COR-L47 (cell line): ENCODE results near the gene ERICH2.
A peak's percentile ranks its signal among the peaks of the same experiment; 100 is the strongest.

Source experiments
- DNase-seq: peaks from one replicate; lab custom pipeline; 2025; lab: John Stamatoyannopoulos, UW

Gene ERICH2

DNA sequence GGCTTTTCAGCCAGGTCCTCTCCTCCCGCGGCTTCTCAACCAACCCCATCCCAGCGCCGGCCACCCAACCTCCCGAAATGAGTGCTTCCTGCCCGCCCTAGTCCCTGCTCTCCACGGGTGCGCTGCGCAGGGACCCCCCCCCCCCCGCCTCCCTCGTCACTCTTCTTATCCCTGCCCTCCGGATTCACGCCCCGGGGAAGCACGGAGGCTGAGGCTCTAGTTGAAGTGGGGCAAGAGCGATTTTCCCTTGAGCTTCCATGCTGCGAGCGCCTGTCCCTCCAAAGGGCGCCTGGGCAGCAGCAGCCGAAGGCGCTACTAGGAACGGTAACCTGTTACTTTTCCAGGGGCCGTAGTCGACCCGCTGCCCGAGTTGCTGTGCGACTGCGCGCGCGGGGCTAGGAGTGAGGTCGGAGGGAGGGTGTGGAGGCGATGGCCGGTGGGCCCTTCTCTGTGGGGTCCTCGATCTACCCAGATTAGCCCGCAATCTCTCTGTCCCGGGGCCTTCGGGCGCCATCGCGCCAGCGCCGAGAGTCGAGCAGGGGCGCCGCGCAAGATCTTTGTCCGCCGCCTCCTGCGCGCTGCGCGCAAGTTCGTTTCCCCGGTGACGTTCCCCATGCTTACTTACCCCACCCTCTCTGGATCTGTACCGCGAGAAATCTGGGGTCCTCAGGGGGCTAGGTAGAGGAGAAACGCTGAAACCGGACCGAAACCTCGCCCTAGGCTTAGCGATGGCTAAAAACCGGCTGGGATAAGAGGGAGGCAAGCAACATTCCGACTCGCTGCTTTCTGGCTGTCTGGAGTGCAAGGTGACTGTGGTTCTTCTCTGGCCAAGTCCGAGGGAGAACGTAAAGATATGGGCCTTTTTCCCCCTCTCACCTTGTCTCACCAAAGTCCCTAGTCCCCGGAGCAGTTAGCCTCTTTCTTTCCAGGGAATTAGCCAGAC is 47.2 kb downstream of the ERICH2 start:
- DNase-seq, result peak; percentile 45

DNA sequence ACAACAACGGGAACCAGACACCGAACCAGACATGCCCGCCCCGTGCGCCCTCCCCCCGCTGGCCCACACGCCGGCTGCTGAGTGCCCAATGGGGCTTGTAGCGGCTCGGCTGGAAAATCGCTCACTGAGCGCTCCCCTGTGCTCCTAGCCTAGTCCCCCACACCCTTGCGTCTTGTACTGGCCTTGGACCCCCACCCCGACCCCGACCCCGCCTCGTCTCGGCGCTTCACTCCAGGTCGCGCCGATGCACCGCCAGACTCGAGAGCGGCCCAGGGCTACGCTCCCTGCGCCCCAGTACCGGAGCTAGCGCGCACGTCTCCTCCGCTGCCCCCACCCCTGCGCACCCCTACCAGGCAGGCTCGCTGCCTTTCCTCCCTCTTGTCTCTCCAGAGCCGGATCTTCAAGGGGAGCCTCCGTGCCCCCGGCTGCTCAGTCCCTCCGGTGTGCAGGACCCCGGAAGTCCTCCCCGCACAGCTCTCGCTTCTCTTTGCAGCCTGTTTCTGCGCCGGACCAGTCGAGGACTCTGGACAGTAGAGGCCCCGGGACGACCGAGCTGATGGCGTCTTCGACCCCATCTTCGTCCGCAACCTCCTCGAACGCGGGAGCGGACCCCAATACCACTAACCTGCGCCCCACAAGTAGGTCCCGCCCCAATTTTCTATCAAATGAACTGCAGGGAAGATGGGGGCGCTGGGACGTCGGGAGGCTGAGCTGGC is 48.0 kb downstream of the ERICH2 start:
- DNase-seq, result peak; percentile 11

DNA sequence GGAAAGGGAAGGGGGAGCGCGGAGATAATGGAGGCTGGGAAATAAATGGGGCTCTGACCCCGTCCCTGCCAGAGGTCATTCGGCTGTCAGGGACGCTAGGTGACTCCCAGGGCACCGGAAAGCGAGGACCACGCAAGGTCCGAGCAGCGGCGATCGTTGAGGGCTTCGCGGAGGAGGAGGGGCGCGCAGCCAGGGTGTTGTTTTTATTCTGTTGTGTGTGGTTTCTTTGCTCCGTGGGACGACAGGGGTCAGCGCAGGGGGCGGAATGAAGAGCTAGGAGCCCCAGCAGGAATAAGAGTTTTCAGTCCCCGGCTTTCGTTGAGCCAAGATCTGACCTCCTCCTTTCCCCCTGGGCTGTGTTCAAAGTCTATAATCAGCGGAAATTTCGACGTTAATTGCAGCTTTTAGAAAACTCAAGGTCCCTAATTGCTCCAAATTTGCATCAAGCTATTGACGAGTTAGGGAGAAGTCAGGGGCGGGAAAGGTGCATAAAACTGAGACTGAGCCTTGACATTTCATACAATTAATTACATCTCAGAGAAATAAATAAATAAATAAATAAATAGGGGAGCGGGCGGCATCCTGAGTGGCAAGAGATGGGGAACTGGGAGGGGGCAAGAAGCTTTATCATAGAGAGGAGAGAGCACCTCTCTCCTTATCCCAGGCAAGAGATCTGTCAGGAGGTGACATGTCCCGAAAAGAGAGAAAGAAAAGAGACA is 48.7 kb downstream of the ERICH2 start:
- DNase-seq, result no peak

DNA sequence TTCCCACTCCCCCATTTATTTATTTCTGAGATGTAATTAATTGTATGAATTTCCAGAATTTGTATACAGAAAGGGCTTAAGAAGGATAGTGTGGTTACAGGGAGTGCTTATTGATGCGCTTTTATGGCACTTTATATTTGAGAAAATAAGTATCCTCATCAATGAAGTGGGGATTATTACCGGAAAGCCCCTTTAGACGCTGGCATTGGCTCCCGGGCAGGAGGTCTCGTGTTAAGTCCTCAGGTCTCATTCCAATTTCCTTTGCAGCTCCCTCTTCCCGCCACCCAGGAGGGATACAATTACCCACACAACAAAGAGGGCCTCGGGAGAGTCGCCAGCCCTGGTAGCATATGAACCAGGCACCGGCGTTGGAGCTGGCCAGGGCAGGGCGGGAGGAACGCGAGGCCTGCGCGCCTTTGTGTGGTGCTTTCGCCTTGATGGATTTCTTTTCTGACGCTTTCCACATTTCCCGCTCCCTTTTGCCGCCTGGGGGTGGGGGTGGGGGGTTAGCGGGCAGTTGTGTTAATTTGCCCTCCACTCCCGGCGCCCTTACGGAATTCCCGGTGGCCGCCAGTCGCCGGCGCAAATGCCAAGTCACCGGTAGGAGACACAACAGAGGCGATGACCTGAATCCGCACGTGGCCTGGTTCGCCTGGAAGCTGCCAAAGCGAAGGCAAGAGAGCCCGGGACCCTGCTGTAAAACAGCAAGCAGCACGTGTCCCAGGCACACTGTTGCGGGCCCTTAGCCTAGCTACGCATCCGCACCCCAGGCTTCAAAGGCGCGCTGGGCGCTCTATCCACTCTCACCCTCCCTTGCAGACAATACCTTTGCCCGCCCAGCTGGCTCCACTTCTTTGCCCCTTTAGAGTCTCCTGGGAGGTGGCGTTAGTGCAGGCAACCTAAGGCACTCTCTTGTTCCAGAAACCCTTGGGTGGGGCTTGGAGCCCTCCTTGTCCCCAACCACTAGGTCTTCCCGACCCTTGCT is 49.8 kb downstream of the ERICH2 start:
- DNase-seq, result no peak

DNA sequence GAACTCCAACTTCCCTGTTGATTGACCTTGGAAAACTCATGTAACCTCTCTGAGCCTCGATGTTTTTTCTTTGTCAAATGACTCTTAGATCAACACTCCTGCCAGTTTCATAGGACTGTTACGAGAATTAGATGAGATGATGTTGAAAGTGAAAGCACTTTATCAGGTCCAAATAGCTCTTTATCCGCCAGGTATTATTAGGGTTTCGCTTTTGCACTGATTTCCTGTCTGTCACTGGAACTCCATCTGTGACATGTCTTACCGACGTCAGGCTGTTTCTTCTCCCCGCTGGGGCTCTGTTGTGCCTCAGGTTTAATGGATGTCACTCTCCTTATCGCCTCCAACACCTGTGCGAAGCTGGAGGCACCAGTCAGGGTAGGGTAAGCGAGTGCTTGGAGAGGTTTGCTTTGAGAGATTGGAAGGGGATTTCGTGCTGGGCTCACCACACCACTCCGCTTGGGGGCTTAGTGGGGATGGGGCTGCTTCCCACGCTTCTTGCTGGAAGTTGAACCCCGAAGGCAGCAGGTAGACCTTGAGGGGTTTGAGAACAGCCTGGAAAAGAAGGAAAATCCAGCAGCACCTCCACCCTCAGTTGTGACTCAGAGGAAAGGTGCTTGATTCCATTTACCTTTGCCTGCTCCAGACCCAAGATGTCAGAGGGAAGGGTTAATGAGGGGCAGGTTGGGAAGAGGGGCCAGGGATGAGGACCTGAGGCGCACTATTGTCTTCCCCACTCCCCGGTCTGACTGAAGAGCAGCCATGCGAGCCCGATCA is 50.8 kb downstream of the ERICH2 start:
- no peak for DNase-seq

DNA sequence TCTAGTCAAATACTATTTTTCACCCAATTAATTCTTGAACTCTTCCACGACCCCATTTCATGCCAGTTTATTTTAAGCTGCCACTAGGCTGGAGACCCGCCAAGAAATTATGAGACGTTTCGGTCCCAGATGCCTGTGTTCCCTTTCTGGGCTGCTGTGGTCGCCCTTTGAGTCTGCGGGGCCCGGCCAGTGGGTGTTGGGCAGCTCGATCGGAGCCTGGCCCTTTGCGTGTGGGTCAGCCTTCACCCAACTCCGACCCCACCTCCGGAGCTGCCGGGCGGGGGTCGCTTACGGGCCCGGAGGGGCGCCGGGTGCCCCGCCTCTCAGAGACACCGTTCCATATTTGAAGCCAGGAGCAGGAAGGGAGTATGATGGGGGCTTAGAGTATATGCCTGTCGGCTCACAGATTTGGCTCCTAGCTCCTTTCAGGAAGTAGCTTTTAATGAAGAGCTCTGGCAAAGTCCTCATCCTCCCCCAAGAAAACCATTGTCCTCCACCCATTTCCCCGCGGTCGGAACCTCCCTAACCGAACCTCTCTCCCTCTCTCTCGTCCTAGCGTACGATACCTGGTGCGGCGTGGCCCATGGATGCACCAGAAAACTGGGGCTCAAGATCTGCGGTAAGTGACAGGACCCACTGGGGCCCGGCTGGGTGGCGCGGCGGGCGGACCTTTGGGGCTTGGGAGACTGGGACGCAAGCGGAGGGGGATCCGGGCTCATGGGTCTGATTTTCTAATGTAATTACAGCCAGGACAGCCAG is 51.5 kb downstream of the ERICH2 start:
- no peak for DNase-seq

DNA sequence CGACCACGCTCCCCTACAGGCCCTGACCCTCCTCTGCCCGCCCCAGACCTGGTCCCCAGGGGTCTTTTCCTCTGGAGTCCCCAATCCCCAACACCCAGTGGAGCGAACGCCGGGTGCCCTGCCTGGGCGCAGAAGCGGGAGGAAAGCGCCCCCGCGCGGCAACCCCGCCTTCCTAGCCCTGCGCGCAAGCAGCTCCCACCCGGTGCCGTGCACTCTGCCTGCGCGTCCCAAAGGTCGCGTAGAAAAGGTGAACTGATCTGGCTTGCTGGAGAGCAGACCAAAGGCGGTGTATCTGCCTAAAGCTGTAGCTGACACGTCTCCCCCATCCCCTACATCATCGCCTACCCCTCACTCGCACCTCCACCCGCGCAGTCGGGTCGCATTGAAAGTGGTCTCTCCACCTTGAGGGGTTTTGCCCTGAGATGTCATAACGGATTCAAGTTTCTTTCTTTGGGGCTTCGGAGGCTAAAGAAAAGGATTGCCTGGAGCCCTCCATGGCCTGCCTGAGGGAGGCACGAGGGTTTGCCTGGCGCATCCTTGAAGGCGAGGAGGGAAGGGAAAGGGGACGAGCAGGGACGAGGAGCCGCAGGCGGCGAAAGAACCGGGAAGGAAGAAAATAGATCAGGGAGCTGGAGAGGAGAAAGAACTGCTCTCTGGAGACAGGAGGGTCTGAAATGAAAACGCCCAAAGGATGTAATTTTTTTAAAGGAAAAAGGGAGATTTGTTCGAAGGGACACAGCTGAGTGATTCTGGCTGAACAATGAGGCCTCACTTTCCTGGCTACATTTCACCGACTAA is 52.3 kb downstream of the ERICH2 start:
- DNase-seq, result no peak

DNA sequence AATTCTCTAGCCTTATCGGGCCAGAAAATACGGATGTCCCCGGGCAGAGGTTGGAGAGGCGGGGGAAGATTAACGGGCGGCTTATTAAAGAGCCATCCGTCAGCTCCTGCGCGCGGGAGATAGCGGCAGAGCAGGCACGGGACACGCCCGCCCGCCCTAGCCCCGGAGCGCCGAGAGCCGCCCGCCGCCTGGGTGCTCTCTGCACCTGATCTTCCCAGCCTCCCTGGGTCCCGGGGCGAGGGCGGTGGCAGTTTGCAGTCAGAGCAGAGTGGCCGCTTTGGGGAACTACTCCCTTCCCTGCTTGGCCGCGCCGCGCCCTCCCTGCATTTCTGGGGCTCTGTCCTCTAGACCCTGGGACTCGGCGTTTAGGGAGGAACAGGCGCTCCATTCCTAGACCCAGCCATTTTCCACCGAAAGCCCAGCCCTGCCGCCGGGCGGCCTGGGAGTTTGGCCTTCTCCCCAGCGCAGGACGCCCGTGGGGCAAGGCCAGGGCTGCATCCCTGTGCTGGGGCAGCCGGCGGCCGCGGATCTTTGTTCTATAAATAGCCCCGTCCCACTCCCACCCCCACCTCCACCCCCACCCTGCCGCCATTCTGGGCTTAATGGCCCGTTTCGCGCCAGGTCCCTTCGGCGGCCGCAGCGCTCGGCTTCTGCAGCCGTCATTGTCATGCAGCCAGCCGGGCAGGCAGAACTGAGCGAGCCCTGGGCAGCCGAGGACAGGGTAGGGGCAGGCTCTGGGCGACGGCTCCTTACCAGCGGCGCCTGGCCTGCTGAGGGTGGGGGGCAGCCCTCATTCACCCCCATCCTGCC is 53.1 kb downstream of the ERICH2 start:
- DNase-seq, result no peak

DNA sequence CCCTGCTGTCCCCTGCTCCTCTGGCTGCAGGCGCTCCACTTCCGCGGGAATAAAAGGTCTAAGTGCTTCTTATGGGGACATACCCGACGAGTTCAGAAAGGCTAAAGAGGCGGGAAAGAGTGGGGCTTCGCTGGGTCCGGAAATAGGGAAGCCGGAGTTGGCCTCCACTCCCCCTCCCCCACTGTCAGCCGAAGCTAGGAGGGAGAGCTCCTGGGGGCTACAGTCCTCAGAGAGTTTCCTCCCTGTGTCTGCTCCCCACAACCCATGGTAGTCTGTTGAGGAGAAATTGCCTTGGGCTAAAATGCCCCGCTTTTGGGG is 53.7 kb downstream of the ERICH2 start:
- no peak for DNase-seq

DNA sequence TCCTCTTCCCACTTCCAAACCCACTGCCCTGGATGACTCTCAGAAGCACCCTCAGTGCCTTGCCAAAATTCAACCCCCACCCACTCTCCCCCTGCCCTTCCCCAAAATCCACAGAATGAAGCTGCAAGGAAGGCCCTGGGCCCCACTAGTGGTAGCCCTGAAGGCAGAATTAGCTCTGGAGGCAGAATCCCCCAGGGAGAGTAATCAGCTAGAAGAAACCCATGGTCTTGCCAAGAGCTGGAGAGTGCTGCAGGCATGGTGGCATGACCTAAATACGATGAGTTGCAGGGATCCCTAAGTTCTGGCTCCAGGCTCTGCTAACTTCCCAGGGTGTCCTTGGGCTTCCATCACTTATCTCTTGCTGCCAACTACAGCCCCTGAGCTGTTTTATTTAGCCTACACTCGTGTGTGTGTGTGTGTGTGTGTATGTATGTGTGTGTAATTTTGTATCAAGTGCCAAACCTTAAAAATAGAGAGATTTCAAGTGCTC is 54.4 kb downstream of the ERICH2 start:
- DNase-seq, result no peak

DNA sequence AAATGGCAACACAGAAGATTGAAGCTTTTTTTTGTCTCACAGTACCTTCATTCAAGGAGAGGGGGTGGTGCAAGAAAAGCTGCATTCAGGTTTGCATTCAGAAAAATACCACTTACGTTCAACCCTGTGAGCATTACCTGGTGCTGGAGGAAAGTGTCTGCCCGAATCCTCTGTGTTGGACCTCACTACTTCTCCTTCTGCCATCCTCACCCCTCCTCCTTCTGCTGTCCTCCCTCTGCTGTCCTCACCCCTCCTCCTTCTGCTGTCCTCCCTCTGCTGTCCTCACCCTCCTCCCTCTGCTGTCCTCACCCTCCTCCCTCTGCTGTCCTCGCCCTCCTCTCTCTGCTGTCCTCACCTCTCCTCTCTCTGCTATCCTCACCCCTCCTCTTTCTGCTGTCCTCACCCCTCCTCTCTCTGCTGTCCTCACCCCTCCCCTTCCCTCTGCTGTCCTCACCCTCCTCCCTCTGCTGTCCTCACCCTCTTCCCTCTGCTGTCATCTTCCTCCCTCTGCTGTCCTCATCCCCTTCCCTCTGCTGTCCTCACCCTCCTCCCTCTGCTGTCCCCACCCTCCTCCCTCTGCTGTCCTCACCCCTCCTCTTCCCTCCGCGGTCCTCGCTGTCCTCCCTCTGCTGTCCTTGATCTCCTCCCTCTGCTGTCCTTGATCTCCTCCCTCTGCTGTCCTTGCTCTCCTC is 57.8 kb downstream of the ERICH2 start:
- no peak for DNase-seq

DNA sequence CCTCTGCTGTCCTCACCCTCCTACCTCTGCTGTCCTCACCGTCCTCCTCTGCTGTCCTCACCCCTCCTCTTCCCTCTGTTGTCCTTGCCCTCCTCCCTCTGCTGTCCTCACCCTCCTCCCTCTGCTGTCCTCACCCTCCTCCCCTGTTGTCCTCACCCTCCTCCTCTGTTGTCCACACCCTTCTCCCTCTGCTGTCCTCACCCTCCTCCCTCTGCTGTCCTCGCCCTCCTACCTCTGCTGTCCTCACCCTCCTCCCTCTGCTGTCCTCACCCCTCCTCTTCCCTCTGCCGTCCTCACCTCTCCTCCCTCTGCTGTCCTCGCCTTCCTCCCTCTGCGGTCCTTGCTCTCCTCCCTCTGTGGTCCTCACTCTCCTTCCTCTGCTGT is 58.3 kb downstream of the ERICH2 start:
- no peak for DNase-seq

DNA sequence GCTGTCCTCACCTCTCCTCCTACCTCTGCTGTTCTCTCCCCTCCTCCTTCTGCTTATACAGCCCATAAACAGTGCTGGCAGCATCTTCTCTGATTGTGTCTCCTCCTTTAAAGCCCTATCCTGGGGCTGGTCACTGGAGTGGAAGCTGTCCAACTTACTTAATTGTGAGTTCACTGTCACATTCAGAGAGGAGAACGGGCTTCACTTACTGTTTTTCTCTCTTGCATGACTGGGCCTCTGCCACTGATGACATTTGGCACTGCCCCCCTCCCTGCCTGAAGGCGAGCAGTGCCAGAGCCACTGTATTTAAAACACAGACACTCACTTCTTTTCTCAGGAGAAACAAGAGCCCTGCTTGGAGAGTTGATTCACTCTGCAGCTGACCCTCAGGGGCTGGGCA is 58.9 kb downstream of the ERICH2 start:
- no peak for DNase-seq

DNA sequence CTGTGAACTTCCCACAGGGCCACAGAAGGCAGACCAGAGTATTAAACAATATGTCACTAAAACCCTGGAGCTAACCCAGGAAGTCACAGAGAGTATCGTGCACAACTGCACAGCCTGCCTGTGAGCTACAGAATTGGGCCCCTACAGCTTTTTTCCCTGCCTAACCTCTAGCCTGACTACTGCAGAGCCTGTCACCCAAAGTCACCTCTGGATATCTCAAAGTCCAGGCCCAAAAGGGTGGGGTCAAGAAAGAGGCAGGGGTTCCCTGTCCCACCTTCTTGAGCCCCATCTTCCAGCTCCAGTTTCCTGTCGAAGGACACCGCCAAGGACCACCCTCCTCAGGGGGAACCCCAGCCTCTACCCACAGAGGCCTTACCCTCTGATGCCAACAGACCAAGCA is 60.0 kb downstream of the ERICH2 start:
- DNase-seq, result no peak

DNA sequence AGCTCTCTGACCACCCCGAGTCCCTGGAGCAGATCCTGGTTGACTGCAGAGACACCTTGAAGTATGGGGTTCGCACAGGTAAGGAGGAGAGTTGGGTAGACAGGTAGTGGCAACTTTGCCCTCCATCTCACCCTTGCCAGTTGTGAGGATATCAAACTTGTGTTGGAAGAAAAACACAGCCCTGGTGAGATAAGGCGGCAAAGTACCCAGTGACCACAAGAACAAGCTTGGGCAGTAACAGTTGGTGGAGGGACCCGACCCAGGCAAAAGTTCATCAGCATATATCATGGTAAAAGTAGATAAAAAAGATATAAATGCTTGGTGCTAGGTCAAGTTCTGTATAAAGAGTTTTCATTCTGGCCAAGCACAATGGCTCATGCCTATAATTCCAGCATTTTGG is 60.9 kb downstream of the ERICH2 start:
- no peak for DNase-seq

DNA sequence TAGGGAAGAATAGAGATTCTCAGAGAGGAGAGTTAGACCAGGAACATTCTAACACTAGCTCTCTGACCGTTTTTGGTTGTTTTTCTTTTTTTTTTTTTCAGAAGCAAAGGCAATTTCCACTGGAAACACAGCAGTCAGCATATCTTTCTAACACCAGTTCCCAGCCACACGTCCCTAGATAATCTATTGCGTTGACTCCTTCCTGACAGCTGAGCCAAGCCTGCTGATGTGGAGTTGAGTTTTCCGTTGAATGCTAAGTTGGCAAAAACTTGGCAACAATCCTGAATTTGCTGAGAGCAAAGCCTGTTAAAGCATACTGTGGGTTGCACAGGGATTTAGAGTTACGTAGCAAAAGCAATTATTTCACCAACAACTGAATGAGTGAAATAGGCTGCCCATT is 65.8 kb downstream of the ERICH2 start:
- DNase-seq, result no peak

DNA sequence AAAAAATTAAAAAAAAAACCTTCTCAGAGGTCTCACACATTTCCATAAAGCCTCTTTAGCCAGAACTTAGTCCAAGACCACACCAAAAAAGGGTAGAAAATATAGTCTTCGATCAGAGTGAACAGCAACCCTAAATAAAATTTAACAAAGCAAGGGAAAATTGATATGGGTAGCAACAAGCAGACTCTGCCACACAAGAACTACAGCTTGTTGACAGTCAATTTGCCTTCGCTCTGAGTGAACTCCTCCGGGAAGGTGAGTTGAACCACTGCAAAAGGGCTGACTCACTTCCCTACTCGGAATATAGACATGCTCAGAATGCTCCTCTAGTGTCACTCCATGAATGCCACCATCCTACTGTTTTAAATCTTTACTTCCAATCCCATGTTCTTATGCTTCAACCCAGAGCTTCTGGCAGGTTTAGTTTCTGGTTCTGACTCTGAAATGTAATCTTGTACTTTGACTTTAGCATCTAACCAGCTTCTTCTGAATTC is 70.6 kb downstream of the ERICH2 start:
- no peak for DNase-seq
